ENCODE results near the gene CHST8. TPM values are rescaled to one million over a fixed set of nuclear protein-coding genes. Genes with fewer than 3 reads are reported as not detected.
A peak's percentile ranks its signal among the peaks of the same experiment; 100 is the strongest.

Gene CHST8
- total and polyA plus RNA-seq, 9 donors = 0.09 to 1.4 (median 0.36) TPM

GRCh38 chr19:33734913-33735312, 113.2 kb downstream of the CHST8 start:
- 63% methylated on average over 2 of the region's 3 CpGs for WGBS (ENCODE audit: insufficient coverage)
- Histone ChIP-seq H3K9me3 (replicated peaks; ENCODE audit: control insufficient read depth, low read depth, low read length) (no peaks in the 10 kb centered on the region), H3K27me3 (ENCODE audit: control insufficient read depth, insufficient read depth, low read length) (peaks cover 4% of the 10 kb centered on the region), H3K4me1 (ENCODE audit: control insufficient read depth, insufficient read depth, low read length) (peaks cover 14% of the 10 kb centered on the region), H3K27ac (ENCODE audit: low read length) (no peak overlapping the region), H3K4me3 (ENCODE audit: low read length) (no peak overlapping the region), H3K36me3 (ENCODE audit: control insufficient read depth, insufficient read depth, low read length) (no peaks in the 10 kb centered on the region)
- DNase-seq = peak; percentile 51

- Histone ChIP-seq H3K4me3 (ENCODE audit: low read length) (no peak overlapping the region), H3K4me1 (ENCODE audit: control insufficient read depth, insufficient read depth, low read length) (peaks cover 12% of the 10 kb centered on the region), H3K27me3 (ENCODE audit: control insufficient read depth, insufficient read depth, low read length) (peaks cover 4% of the 10 kb centered on the region), H3K36me3 (ENCODE audit: control insufficient read depth, insufficient read depth, low read length) (no peaks in the 10 kb centered on the region), H3K27ac (ENCODE audit: low read length) (no peak overlapping the region), H3K9me3 (replicated peaks; ENCODE audit: control insufficient read depth, low read depth, low read length) (no peaks in the 10 kb centered on the region)
- WGBS (ENCODE audit: insufficient coverage) = 57% methylated on average over 6 of the region's 6 CpGs
- DNase-seq = no peak
Observed at GRCh38 chr19:33736158-33736557, 114.4 kb downstream of the CHST8 start.

GRCh38 chr19:33736787-33737186, 115.0 kb downstream of the CHST8 start:
- Histone ChIP-seq H3K4me3 (ENCODE audit: low read length) (no peak overlapping the region), H3K9me3 (replicated peaks; ENCODE audit: control insufficient read depth, low read depth, low read length) (no peaks in the 10 kb centered on the region), H3K36me3 (ENCODE audit: control insufficient read depth, insufficient read depth, low read length) (no peaks in the 10 kb centered on the region), H3K4me1 (ENCODE audit: control insufficient read depth, insufficient read depth, low read length) (peaks cover 7% of the 10 kb centered on the region), H3K27me3 (ENCODE audit: control insufficient read depth, insufficient read depth, low read length) (peaks cover 4% of the 10 kb centered on the region), H3K27ac (ENCODE audit: low read length) (no peak overlapping the region)
- no peak for DNase-seq
- WGBS (ENCODE audit: insufficient coverage) = 53% methylated on average over 1 of the region's 3 CpGs

- WGBS (ENCODE audit: insufficient coverage) = no CpG with 5 or more reads among the region's 4 CpGs
- no peak overlapping the region for H3K27ac ChIP-seq (ENCODE audit: low read length)
- no peak for DNase-seq
- H3K27me3 ChIP-seq (ENCODE audit: control insufficient read depth, insufficient read depth, low read length) = peaks cover 4% of the 10 kb centered on the region
- H3K9me3 ChIP-seq (replicated peaks; ENCODE audit: control insufficient read depth, low read depth, low read length) = no peaks in the 10 kb centered on the region
- peaks cover 4% of the 10 kb centered on the region for H3K4me1 ChIP-seq (ENCODE audit: control insufficient read depth, insufficient read depth, low read length)
- H3K36me3 ChIP-seq (ENCODE audit: control insufficient read depth, insufficient read depth, low read length) = no peaks in the 10 kb centered on the region
- no peak overlapping the region for H3K4me3 ChIP-seq (ENCODE audit: low read length)
Observed at GRCh38 chr19:33737681-33738371, 116.1 kb downstream of the CHST8 start.

GRCh38 chr19:33740811-33741396, 119.2 kb downstream of the CHST8 start:
- H3K9me3 ChIP-seq (replicated peaks; ENCODE audit: control insufficient read depth, low read depth, low read length) = no peaks in the 10 kb centered on the region
- H3K4me3 ChIP-seq (ENCODE audit: low read length) = no peak overlapping the region
- 21% methylated on average over 8 of the region's 9 CpGs for WGBS (ENCODE audit: insufficient coverage)
- no peak overlapping the region for H3K27ac ChIP-seq (ENCODE audit: low read length)
- no peaks in the 10 kb centered on the region for H3K36me3 ChIP-seq (ENCODE audit: control insufficient read depth, insufficient read depth, low read length)
- H3K27me3 ChIP-seq (ENCODE audit: control insufficient read depth, insufficient read depth, low read length) = peaks cover 2% of the 10 kb centered on the region
- peak; percentile 73 for DNase-seq
- H3K4me1 ChIP-seq (ENCODE audit: control insufficient read depth, insufficient read depth, low read length) = no peaks in the 10 kb centered on the region

- Histone ChIP-seq H3K27ac (ENCODE audit: low read length) (no peak overlapping the region), H3K9me3 (replicated peaks; ENCODE audit: control insufficient read depth, low read depth, low read length) (no peaks in the 10 kb centered on the region), H3K36me3 (ENCODE audit: control insufficient read depth, insufficient read depth, low read length) (no peaks in the 10 kb centered on the region), H3K4me1 (ENCODE audit: control insufficient read depth, insufficient read depth, low read length) (no peaks in the 10 kb centered on the region), H3K4me3 (ENCODE audit: low read length) (no peak overlapping the region), H3K27me3 (ENCODE audit: control insufficient read depth, insufficient read depth, low read length) (no peaks in the 10 kb centered on the region)
- DNase-seq = no peak
- WGBS (ENCODE audit: insufficient coverage) = 85% methylated on average over 5 of the region's 6 CpGs
Observed at GRCh38 chr19:33745297-33745696, 123.5 kb downstream of the CHST8 start.

- Histone ChIP-seq H3K27ac (ENCODE audit: low read length) (no peak overlapping the region), H3K36me3 (ENCODE audit: control insufficient read depth, insufficient read depth, low read length) (no peaks in the 10 kb centered on the region), H3K4me3 (ENCODE audit: low read length) (no peak overlapping the region), H3K27me3 (ENCODE audit: control insufficient read depth, insufficient read depth, low read length) (no peaks in the 10 kb centered on the region), H3K9me3 (replicated peaks; ENCODE audit: control insufficient read depth, low read depth, low read length) (no peaks in the 10 kb centered on the region), H3K4me1 (ENCODE audit: control insufficient read depth, insufficient read depth, low read length) (no peaks in the 10 kb centered on the region)
- no peak for DNase-seq
- WGBS (ENCODE audit: insufficient coverage) = 62% methylated on average over 3 of the region's 8 CpGs
Observed at GRCh38 chr19:33746159-33746558, 124.4 kb downstream of the CHST8 start.

GRCh38 chr19:33747273-33747672, 125.5 kb downstream of the CHST8 start:
- Histone ChIP-seq H3K27ac (ENCODE audit: low read length) (no peak overlapping the region), H3K4me1 (ENCODE audit: control insufficient read depth, insufficient read depth, low read length) (peaks cover 7% of the 10 kb centered on the region), H3K27me3 (ENCODE audit: control insufficient read depth, insufficient read depth, low read length) (peaks cover 4% of the 10 kb centered on the region), H3K36me3 (ENCODE audit: control insufficient read depth, insufficient read depth, low read length) (no peaks in the 10 kb centered on the region), H3K9me3 (replicated peaks; ENCODE audit: control insufficient read depth, low read depth, low read length) (no peaks in the 10 kb centered on the region), H3K4me3 (ENCODE audit: low read length) (no peak overlapping the region)
- no peak for DNase-seq
- WGBS (ENCODE audit: insufficient coverage) = 14% methylated on average over 1 of the region's 4 CpGs

- Histone ChIP-seq H3K9me3 (replicated peaks; ENCODE audit: control insufficient read depth, low read depth, low read length) (no peaks in the 10 kb centered on the region), H3K4me1 (ENCODE audit: control insufficient read depth, insufficient read depth, low read length) (peaks cover 7% of the 10 kb centered on the region), H3K4me3 (ENCODE audit: low read length) (no peak overlapping the region), H3K36me3 (ENCODE audit: control insufficient read depth, insufficient read depth, low read length) (no peaks in the 10 kb centered on the region), H3K27me3 (ENCODE audit: control insufficient read depth, insufficient read depth, low read length) (peaks cover 4% of the 10 kb centered on the region), H3K27ac (ENCODE audit: low read length) (no peak overlapping the region)
- no peak for DNase-seq
- WGBS (ENCODE audit: insufficient coverage) = 92% methylated on average over 7 of the region's 8 CpGs
Observed at GRCh38 chr19:33748231-33748630, 126.5 kb downstream of the CHST8 start.

GRCh38 chr19:33749016-33749415, 127.3 kb downstream of the CHST8 start:
- Histone ChIP-seq H3K9me3 (replicated peaks; ENCODE audit: control insufficient read depth, low read depth, low read length) (no peaks in the 10 kb centered on the region), H3K27me3 (ENCODE audit: control insufficient read depth, insufficient read depth, low read length) (peaks cover 4% of the 10 kb centered on the region), H3K36me3 (ENCODE audit: control insufficient read depth, insufficient read depth, low read length) (no peaks in the 10 kb centered on the region), H3K4me1 (ENCODE audit: control insufficient read depth, insufficient read depth, low read length) (peaks cover 7% of the 10 kb centered on the region), H3K27ac (ENCODE audit: low read length) (no peak overlapping the region), H3K4me3 (ENCODE audit: low read length) (no peak overlapping the region)
- WGBS (ENCODE audit: insufficient coverage) = 70% methylated on average over 3 of the region's 3 CpGs
- DNase-seq = no peak
